Immature natural killer cell (primary cell): ENCODE measurements around the gene UBE2K. TPM values are rescaled to one million over a fixed set of nuclear protein-coding genes. Genes with fewer than 3 reads are reported as not detected.
"Not testable (repeated sequence)": the region's sequence is repeated elsewhere in the genome, so short reads cannot be mapped to it uniquely, and the experiment has no call there.

Source experiments
- DNase-seq, 3 donors: peaks; one replicate each; pipeline ENCODE4 v3.0.0; 2022; ENCODE audit warnings: mixed read lengths in 1 of 3
- H3K27ac Mint-ChIP-seq, 6 donors: one replicate each; pipeline ENCODE4 v1.8.0; 2020; ENCODE audit warnings: mixed read lengths in 6 of 6, mild to moderate bottlenecking in 5 of 6, inconsistent platforms in 4 of 6, moderate library complexity in 3 of 6
- H3K27me3 Mint-ChIP-seq, 3 donors: one replicate each; pipeline ENCODE4 v1.8.0; 2020 to 2021; ENCODE audit warnings: low read depth in 3 of 3, mild to moderate bottlenecking in 3 of 3, mixed read lengths in 3 of 3, moderate library complexity in 3 of 3, inconsistent platforms in 1 of 3
- H3K36me3 Mint-ChIP-seq, 3 donors: one replicate each; pipeline ENCODE4 v1.8.0; 2020; ENCODE audit warnings: mixed read lengths in 3 of 3, inconsistent platforms in 2 of 3, mild to moderate bottlenecking in 2 of 3
- H3K4me1 Mint-ChIP-seq, 2 donors: one replicate each; pipeline ENCODE4 v1.8.0; 2020; ENCODE audit warnings: inconsistent platforms in 2 of 2, mild to moderate bottlenecking in 2 of 2, mixed read lengths in 2 of 2, moderate library complexity in 1 of 2
- H3K4me3 Mint-ChIP-seq, 5 donors: one replicate each; pipeline ENCODE4 v1.8.0; 2020; ENCODE audit warnings: mild to moderate bottlenecking in 5 of 5, mixed read lengths in 5 of 5, inconsistent platforms in 3 of 5, moderate library complexity in 3 of 5
- H3K9me3 Mint-ChIP-seq, 6 donors: one replicate each; pipeline ENCODE4 v1.8.0; 2020; ENCODE audit warnings: mild to moderate bottlenecking in 6 of 6, mixed read lengths in 6 of 6, inconsistent platforms in 4 of 6, moderate library complexity in 3 of 6
- polyA plus RNA-seq, 3 donors: library from polyadenylated mRNA; unstranded; fragments of 300-500 nt; fragmentation: Illumina TruSeq; gene quantifications; one replicate each; pipeline ENCODE4 v1.2.3, GENCODE V29; 2021

The UBE2K gene
- polyA plus RNA-seq, 3 donors from 2014 or later, result 47.9 to 82.4 (median 67.8) TPM

- Mint-ChIP-seq H3K4me3 (no peak overlapping the region), H3K27me3 (peaks cover 0 to under 1% (median 0%) of the 10 kb centered on the region in 3 donors), H3K4me1 (peaks cover 13 to 19% of the 10 kb centered on the region in 2 donors), H3K36me3 (peaks cover 8 to 24% (median 9%) of the 10 kb centered on the region in 3 donors), H3K27ac (no peak overlapping the region), H3K9me3 (no peaks in the 10 kb centered on the region)
- DNase-seq, result no peak
Observed at GRCh38 chr4:39759569-39759968, 61.6 kb downstream of the UBE2K start.

GRCh38 chr4:39761005-39761667 lies 63.2 kb downstream of the UBE2K start:
- Mint-ChIP-seq H3K36me3 (peaks cover 4 to 18% (median 8%) of the 10 kb centered on the region in 3 donors), H3K27ac (no peak overlapping the region), H3K9me3 (no peaks in the 10 kb centered on the region), H3K4me3 (no peak overlapping the region), H3K4me1 (peaks cover 13 to 14% of the 10 kb centered on the region in 2 donors), H3K27me3 (peaks cover 0 to 2% (median 0%) of the 10 kb centered on the region in 3 donors)
- no peak for DNase-seq

- peaks cover 0 to 2% (median 0%) of the 10 kb centered on the region in 3 donors for H3K27me3 Mint-ChIP-seq
- DNase-seq, result peak in 1 of 3 donors; percentile 6
- H3K4me3 Mint-ChIP-seq, result peak overlapping the region in 2 of 5 donors; percentile 1 to 35
- peaks cover 4 to 9% (median 9%) of the 10 kb centered on the region in 3 donors for H3K36me3 Mint-ChIP-seq
- H3K27ac Mint-ChIP-seq, result peak overlapping the region; percentile 35 to 79 (median 66)
- H3K4me1 Mint-ChIP-seq, result peaks cover 13 to 14% of the 10 kb centered on the region in 2 donors
- no peaks in the 10 kb centered on the region for H3K9me3 Mint-ChIP-seq
Observed at GRCh38 chr4:39763714-39764572, 66.0 kb downstream of the UBE2K start.

GRCh38 chr4:39770005-39770404 lies 72.1 kb downstream of the UBE2K start:
- H3K9me3 Mint-ChIP-seq, result no peaks in the 10 kb centered on the region

GRCh38 chr4:39770471-39770870 lies 72.5 kb downstream of the UBE2K start:
- Mint-ChIP-seq H3K4me1 (no peaks in the 10 kb centered on the region), H3K4me3 (no peak overlapping the region), H3K9me3 (no peaks in the 10 kb centered on the region), H3K36me3 (peaks cover 0 to 18% (median 4%) of the 10 kb centered on the region in 3 donors), H3K27ac (no peak overlapping the region), H3K27me3 (peaks cover 0 to 2% (median 2%) of the 10 kb centered on the region in 3 donors)
- no peak for DNase-seq

More at GRCh38 chr4:39770005-39770404, 72.1 kb downstream of the UBE2K start:
- DNase-seq, result no peak
- Mint-ChIP-seq H3K4me1 (no peaks in the 10 kb centered on the region), H3K27ac (no peak overlapping the region), H3K4me3 (no peak overlapping the region), H3K36me3 (peaks cover 0 to 15% (median 4%) of the 10 kb centered on the region in 3 donors), H3K27me3 (peaks cover 0 to 2% (median 2%) of the 10 kb centered on the region in 3 donors)

- Mint-ChIP-seq H3K36me3 (peaks cover 6 to 20% (median 10%) of the 10 kb centered on the region in 3 donors), H3K27ac (no peak overlapping the region), H3K4me3 (no peak overlapping the region), H3K27me3 (peaks cover 0 to 2% (median 2%) of the 10 kb centered on the region in 3 donors), H3K4me1 (no peaks in the 10 kb centered on the region), H3K9me3 (no peaks in the 10 kb centered on the region)
- no peak for DNase-seq
Observed at GRCh38 chr4:39770969-39771724, 73.2 kb downstream of the UBE2K start.

GRCh38 chr4:39781988-39782387 lies 84.1 kb downstream of the UBE2K start:
- not testable (repeated sequence) for H3K4me1 Mint-ChIP-seq, H3K9me3 Mint-ChIP-seq, H3K4me3 Mint-ChIP-seq, H3K27me3 Mint-ChIP-seq, DNase-seq
- peaks cover 0 to 16% (median 14%) of the 10 kb centered on the region in 3 donors for H3K36me3 Mint-ChIP-seq
- H3K27ac Mint-ChIP-seq, result peak overlapping the region in 1 of 6 donors; percentile 39

- no peak overlapping the region for H3K4me3 Mint-ChIP-seq
- no peaks in the 10 kb centered on the region for H3K4me1 Mint-ChIP-seq
- H3K27me3 Mint-ChIP-seq, result no peaks in the 10 kb centered on the region
- DNase-seq, result no peak
- peaks cover 0 to 2% (median 0%) of the 10 kb centered on the region in 6 donors for H3K9me3 Mint-ChIP-seq
- H3K27ac Mint-ChIP-seq, result peak overlapping the region in 1 of 6 donors; percentile 46
- peaks cover 0 to 3% (median 3%) of the 10 kb centered on the region in 3 donors for H3K36me3 Mint-ChIP-seq
Observed at GRCh38 chr4:39785083-39785482, 87.1 kb downstream of the UBE2K start.

- DNase-seq, result no peak
- no peaks in the 10 kb centered on the region for H3K36me3 Mint-ChIP-seq
- H3K4me3 Mint-ChIP-seq, result no peak overlapping the region
- peaks cover 0 to under 1% (median 0%) of the 10 kb centered on the region in 3 donors for H3K27me3 Mint-ChIP-seq
- no peak overlapping the region for H3K27ac Mint-ChIP-seq
- no peaks in the 10 kb centered on the region for H3K4me1 Mint-ChIP-seq
- peaks cover 0 to 2% (median 0%) of the 10 kb centered on the region in 6 donors for H3K9me3 Mint-ChIP-seq
Observed at GRCh38 chr4:39786838-39787237, 88.9 kb downstream of the UBE2K start.

GRCh38 chr4:39792128-39792527 lies 94.2 kb downstream of the UBE2K start:
- Mint-ChIP-seq H3K4me3 (no peak overlapping the region), H3K27ac (no peak overlapping the region), H3K27me3 (peaks cover 0 to 4% (median 2%) of the 10 kb centered on the region in 3 donors), H3K4me1 (no peaks in the 10 kb centered on the region), H3K36me3 (no peaks in the 10 kb centered on the region), H3K9me3 (peaks cover 0 to 2% (median 0%) of the 10 kb centered on the region in 6 donors)
- DNase-seq, result no peak

- Mint-ChIP-seq H3K9me3 (peaks cover 0 to 2% (median 0%) of the 10 kb centered on the region in 6 donors), H3K4me1 (no peaks in the 10 kb centered on the region), H3K27ac (no peak overlapping the region), H3K36me3 (no peaks in the 10 kb centered on the region), H3K27me3 (peaks cover 0 to 4% (median 2%) of the 10 kb centered on the region in 3 donors), H3K4me3 (no peak overlapping the region)
- DNase-seq, result no peak
Observed at GRCh38 chr4:39792529-39792928, 94.6 kb downstream of the UBE2K start.

GRCh38 chr4:39792976-39793375 lies 95.0 kb downstream of the UBE2K start:
- not testable (repeated sequence) for H3K27ac Mint-ChIP-seq, H3K9me3 Mint-ChIP-seq, H3K4me1 Mint-ChIP-seq, H3K4me3 Mint-ChIP-seq, H3K36me3 Mint-ChIP-seq, H3K27me3 Mint-ChIP-seq, DNase-seq

- H3K27me3 Mint-ChIP-seq, result peaks cover 0 to 4% (median 1%) of the 10 kb centered on the region in 3 donors
- no peak overlapping the region for H3K4me3 Mint-ChIP-seq
- no peak for DNase-seq
- no peaks in the 10 kb centered on the region for H3K9me3 Mint-ChIP-seq
- no peak overlapping the region for H3K27ac Mint-ChIP-seq
- H3K36me3 Mint-ChIP-seq, result no peaks in the 10 kb centered on the region
- no peaks in the 10 kb centered on the region for H3K4me1 Mint-ChIP-seq
Observed at GRCh38 chr4:39802005-39802404, 104.1 kb downstream of the UBE2K start.
